CD4-positive, alpha-beta T cell treated with Interleukin-4 for 4 hours (primary cell): Measurements from ENCODE around the gene RAB35.

ENCODE experiments used
- DNase-seq: peaks from one replicate; pipeline ENCODE4 v3.0.0-alpha.2; 2020

The RAB35 gene

DNA sequence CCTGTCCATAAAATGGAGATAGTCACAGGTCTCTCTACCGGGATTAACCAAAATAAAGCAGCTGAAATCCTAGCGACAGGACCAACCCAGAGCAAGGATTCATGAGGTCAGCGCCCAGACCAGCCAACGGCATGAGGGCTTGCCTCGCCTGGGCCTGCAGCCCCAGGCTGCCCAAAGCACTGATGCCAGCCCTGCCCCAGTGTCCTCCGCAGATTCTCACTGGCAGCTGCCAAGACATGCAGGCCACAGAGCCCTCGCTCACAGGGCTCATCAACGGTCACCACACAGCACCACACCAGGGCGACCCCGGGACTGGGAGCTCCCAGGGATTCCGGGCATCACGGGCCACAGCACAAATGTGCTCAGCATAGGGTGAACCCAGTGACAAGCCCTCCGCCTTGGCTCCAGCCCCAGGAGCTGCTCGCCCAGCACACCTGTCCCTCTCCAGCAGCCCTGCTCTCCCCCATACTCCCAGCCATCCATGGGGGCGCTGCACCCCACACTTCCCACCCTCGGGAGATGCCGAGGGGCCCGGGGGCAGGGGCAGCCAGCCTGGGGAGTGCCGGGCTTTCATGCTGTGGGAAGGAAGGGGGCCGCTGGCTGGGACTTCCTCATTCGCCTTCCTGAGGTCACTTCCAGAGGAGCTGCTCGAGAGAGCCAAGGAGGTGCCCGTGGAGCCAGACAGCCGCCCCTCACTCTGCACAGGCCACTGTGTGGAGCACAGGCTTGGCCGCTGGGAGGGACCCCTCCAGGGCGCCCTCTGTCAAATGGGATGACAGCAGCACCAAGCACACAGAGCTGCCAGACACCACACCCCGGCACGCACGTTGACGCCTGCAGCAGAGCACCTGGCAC is 14.1 kb downstream of the RAB35 start:
- DNase-seq = no peak

DNA sequence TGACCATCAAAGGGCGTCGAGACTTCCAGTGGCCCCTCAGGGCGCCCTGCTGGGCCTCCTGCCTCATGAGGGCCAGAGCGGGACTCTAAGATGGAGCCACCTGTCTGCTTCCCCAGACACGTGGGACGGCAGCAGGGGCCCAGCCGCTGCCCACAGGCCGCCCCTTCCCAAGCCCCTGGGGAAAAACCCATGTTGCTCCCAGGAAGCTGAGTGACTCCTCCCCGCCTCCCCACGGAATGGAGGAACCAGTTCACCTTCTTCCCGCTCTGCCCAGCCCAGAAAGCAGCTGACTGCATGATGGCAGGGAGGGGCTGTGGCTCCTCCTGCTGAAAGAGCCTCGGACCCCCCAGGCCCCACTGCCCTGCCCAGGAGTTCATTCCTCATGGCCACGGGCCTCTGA is 14.9 kb downstream of the RAB35 start:
- DNase-seq = no peak

DNA sequence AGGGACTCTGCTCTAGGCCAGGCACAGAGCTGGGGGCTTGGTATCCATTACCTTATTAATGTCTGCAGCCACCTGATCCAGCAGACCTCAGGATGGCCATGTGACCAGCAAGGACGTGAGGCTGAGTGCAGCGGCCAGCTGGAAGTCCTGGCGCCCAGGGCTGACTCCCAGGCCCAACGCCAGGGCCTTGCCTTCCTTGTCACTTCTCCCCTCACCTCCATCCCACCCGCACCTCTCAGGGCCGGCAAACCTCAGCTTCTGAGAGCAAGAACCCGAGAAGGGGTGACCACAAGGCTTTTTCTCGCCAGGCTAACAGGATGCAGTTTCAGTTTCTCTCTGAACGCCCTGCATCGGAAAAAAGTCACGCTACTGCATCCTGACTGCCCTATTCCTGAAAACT is 15.4 kb downstream of the RAB35 start:
- DNase-seq = no peak

DNA sequence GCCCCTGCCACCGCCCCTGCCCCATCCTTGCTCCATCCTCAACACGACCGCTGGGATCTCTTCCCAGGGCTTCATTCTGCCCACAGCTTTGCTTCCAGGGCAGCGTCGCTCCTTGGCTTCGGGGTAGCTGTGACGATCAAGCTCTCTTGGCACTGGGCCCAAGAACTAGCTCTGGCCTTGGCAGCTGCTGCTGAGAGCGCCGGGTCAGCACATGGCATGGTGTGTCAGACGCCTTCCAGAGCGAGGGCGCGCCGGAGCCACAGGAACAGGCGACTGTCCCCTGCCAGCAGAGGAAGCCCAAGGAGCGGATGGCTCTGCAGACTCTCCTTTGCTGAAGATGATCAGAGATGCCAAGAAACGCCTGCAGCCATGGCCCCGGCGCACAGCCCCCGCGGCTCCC is 15.9 kb downstream of the RAB35 start:
- no peak for DNase-seq

DNA sequence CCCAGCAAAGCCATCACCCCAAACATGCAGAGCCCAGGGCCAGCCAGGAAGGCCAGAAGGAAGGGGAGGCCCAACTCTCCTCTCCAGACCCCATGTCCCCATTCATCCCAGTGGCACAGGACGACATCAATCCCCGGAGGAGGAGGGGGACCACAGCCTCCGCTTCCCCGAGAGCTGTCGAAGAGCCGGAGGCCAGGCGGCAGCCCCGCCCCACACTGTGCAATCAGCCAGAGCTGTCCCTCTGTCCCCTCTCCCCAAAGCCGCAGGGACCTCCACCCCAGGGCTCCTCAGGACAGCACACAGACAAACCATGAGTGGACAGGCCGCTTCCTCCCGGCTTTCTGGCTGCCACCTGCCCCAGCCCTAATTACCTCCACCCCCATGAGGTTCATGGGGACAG is 16.8 kb downstream of the RAB35 start:
- no peak for DNase-seq

DNA sequence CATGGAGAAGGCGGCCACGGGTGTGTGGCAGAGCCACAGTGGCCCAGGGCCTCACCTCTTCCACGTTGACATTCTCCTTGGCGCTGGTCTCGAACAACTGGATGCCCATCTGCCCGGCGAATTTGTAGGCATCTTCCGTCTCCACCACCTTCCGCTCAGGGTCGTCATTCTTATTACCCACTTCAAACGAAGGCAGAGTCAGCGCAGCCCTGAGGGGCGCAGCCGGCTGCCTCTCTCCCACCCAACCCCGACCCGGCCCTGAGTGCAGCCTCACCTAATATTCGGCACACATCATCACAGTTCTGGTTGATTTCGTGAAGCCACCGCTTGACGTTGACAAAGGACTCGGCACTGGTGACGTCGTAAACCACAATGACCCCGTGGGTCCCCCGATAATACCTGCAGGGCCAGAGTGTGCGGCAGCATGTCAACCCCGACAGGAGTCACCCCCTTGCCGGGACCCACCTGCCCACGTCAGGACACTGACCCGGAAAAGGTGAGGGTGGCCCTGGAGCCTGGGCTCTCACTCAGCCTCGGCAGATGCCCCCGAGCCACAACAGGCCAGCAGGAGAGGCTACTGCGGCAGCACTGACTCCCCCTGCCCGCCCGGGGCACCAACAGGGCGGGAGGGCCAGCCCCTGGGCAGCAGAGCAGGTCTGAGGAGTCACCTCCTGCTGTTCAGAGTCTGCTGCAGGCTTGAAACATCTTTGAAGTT is 17.6 kb downstream of the RAB35 start:
- DNase-seq = no peak

DNA sequence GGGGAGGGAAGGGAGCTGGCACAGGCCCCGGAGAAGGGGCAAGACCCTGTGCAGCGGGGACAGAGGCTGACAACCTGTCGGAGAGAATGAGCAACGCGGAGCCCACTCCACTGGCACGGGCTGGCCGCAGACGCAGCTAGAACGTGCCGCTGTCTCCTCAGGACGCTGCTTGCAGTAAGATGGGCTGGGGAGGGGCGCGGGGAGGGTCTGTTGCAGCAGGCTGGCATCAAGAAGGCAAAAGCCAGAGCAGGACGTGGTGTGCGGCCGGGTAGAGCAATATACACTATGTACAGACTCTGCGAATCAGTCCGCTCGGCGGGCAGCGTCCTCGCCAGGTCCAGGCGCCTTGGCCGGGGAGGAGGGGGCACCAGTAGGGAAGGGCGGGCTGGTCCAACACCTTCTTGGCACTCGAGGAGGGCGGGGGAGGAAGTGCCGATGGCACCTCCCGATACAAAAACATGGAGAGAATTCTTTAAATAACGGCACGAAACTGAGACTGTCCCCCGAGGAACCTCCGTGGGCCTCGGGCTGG is 19.8 kb downstream of the RAB35 start:
- no peak for DNase-seq

DNA sequence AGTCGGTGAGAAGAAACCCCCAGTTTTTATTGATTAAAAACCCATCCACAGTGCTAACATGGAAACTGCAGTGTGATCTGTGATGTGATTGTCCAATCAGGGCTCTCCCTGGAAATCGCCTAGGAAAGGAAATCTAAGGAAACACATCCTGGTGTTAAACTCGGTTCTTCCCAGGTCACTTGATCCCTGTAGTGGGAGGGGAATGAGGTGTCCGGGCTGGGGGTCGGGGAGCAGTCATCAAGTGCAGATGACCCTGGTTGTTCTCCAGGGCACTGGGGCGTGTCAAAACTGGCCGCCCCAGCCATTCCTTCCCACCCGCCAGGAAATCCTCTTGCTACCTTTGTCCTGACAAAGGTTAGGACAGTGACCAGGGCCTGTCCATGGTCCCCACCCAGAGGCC is 20.8 kb downstream of the RAB35 start:
- DNase-seq = no peak

DNA sequence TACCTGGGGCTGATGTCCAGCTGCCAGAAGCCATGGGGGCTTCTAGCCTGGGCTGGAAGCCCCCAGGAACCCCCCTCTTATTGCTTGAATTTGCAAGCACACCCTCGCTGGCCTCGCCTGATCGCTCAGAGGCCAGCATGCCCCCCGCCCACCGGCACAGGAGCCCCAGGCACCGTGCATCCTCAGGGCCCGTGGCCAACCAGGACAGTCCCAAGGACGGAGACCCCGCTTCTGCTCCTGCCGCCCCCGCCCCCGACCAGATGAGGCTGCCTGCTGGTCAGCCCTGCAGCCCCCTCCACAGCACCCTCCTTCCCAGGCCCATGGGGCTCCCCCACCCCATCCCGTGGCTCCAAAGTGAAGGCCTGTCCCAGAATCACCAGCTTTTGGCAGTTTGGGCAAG is 21.2 kb downstream of the RAB35 start:
- no peak for DNase-seq

DNA sequence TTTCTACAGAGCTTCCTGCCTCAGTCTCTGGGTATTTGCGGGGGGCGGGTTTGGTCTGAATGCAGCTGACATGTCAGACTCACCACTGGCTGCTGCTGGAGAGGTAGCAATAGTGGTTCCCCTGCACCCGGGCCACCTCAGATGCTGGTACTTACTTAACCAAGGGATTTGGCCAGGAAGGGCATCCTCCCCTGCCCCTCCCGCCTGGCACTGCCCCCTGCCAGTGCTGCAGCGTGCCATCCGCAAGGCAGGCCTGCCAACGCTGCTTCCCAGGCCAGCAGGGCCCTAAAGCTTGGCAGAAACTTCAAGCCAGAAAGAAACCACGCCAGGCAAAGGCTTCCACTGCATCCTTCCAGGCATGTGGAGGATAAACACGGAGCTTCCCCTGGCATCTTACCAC is 22.1 kb downstream of the RAB35 start:
- no peak for DNase-seq

DNA sequence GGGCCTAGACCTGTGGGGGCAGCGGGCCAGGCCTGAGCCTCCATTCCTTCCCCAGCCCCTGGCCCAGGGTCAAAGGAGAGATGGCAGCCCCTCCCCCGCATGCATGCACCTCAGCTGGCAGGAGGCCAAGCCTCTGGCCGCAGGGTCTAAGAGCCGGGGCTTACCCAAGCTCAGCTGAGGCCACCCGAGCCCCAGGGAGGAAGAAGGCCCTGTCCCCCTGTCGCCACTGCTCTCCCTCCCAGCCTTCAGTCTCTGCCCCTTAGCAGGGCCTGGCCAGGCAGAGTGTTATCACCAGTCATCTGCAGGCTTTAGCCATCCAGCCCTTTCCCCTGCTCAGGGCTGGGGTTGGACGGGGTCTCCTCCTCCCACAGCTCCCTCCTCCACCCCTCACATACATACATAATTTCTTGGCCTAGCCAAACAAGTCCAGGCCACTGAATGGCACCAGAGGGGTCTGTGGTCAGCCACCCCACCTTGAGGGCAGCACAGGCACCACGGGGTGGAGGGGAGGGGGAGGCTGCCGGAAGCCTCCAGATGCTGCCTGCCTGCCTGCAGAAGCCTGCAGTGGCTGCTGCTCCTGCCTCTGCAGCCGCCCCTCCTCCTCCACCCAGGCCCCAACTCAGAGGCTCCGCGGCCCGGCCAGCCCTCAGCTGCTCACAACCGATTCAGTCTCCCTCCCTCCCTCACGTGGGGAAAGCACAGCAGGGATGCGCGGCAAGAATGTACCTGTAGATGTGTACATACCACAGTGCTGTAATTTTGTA is 22.8 kb downstream of the RAB35 start:
- no peak for DNase-seq

DNA sequence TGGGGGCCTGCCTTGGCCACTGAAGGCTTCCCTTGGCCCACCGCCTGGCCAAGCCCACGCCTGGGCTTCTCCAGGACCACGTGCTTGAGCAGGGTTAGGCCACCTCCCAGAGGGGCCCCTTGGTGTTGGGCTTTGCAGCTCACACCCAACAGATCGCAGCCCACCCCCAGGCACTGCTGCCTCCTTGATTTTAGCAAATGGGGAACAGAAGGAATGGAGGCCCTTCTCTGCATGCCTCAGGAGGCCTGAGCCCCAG is 23.3 kb downstream of the RAB35 start:
- DNase-seq = no peak

DNA sequence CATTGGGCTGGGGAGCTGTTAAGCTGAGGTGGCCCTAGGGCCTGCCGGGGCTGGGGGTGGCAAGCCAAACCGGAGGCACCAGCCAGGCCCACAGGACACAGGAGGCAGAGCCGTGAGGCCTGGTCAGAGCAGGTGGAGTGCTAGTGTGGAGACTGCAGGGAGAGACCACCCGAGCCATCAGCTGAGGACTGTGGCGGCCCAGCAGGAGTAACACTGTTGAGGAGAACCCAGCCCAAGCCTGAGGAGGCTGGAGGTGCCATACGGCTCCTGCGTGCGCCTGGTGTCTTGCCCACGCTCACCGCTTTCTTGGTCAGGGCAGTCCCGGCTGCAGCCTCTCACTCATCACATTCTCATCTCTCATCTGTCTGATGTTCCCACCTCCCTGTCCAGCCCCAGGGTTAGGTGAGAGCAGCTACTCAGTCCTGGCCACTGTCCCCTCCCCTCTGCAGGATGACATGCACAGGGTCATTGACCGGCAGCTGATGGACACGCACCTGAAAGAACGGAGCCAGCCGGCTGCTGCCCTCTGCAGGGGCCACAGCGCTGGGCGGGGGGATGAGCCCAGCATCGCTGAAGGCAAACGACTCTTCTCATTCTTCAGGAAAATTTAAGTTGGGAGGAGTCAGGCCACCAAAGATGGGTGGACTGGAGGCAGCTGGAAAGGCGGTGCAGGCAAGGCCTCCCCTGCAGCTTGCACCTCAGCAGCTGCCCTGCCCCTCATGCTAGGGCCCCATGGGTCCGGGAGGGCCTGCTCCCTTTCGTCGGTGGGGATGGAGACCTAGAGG is 23.8 kb downstream of the RAB35 start:
- DNase-seq = no peak

DNA sequence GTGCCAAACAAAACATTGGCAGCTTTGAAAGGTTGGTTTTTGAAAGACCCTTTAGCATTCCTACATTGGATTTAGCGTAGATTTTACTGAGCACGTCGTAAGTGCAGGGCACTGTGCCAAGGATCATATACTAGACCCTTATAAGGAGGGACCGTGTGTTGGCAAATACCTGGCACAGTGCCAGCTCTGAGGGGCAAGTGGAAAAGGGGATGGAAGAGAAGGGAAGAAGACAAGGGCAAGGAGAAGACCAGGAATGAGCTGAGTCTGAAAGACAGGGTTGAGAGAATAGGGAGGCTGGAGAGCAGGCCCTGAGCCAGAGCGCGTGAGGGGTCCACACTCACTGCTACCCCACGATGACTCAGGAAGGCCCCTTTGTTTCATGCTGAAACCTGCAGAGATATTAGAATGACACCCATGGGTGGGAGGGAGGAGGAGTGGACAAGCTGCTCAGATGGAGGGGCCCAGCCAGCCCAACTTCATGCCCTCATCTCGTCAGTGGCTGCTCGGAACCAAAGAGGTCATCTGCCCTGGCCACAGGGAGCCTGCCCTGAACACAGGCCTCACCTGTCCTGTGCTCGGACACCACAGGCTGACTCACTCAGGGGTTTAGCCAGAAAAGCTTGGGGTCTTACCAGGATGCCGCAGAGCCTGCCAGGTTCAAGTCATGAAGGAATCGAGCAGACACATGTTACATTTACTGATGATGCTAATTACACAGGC is 25.0 kb downstream of the RAB35 start:
- no peak for DNase-seq

DNA sequence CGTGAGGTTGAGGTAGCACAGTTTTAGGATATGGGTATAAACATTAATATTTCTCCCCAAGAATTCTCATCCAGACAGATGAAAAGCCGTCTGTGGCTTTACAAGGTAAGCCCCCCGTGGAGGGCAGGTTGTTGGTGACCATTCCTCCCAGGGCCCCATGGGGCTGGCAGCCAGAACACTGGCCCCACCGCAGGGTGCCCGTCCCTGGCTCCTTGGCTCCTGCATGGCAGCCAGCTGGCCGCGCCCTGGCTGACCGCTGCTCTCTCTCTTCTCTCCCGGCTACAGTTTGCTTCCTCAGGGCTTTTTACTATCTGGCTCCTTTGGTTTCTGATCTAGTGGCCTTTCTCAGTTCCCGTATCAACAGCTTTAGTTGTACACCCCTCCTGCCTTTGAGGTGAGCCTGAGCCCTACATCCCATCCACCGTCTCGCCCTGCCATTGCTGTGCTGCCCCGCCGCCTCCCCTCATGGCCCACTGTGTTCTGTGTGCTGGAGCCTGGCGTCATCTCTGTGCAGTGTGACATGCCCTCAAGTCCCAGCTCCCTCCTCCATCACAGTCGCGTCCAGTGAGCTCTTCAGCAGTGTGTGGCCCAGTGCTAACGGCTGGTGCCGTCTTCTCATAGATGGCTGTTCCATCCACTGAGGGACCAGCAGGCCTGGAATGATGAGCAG is 25.8 kb downstream of the RAB35 start:
- DNase-seq = no peak

DNA sequence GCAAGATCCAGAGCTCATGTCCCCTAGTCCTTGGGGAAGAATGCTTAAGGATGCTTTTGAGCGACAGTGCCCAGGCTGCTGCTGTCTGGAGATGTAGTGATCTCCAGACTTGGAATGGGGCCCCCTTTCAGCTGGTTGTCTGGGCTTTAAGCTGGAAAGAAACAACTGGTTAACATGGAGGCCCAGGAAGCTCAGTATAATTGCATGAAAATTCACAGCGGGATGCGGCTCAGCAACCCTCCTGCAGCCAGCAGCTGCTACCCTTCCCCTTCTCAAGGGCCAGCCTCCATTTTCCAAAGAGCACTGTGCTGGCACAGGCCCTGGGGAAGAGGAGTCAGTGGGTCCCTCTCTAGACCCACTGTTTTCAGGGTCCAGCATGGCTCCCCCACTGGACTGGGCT is 26.3 kb downstream of the RAB35 start:
- DNase-seq = no peak

DNA sequence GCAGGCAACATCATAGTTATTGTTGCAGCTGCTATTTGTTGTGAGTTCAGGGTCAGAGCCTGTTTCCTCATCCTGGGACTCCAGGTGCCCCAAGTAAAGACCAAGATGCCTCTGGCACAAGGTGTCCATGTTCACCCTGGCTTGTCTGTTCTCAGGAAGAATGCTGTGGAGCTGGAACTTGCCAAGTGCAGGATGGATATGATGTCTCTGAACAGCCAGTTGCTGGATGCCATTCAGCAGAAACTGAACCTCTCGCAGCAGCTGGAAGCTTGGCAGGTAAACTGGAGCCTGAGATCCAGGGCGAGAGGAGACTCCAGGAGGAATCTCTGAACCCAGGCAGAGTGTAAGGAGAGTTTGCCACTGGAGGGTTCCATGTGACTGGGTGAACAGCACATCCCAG is 26.8 kb downstream of the RAB35 start:
- DNase-seq = no peak

DNA sequence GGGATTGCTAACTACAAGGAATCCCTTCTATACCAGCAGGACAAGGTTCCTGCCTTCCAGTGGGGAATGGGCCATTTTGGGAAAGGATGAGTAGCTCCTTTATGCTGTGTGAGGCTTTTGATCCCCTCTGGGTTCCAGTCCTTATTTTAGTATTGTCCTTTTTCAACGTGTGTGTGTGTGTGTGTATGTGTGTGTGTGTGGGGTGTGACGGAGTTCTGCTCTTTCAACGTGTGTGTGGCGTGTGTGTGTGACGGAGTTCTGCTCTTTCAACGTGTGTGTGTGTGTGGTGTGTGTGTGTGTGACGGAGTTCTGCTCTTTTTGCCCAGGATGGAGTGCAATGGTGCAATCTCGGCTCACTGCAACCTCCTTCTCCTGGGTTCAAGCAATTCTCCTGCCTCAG is 27.4 kb downstream of the RAB35 start:
- no peak for DNase-seq

DNA sequence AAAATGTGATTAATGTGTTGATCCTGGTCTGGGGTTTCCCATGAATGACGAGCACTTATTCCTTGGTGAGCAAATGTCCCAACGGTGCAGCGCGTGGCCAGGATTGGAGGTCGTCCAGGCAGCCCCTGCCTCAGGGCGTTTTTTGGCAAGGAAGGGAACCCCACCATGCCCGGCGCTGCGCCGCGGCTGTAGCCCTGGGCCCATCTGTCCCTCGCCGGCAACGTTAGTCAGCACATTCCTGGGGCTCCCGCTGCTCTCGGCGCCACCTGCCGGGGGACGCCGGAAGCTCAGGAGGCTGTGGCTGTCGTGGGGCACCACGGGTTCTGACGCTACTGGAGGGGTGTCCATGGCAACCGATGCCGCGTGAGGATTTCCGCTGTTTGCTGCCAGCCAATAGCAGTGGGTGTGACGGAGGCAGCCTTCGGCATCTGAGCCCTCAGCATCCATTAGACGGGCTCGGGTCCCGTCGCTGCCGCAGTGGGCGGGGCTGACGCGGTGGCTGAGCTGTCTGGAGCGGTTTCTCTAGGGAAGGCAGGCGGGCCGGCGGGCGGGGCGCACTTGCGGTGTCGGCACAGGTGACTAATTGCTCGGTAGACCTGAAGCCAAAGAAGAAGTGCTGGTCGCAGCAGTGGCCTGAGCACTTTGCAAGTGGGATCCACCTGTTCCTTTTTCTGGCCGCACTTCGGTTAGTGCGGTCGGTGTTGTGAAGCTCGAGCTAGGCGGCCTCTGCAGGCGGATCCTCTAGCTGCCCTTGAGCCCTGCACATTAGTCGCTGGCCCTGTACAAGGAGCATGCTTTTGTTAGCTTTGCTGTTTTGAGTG is 29.5 kb downstream of the RAB35 start:
- peak; percentile 100 for DNase-seq

DNA sequence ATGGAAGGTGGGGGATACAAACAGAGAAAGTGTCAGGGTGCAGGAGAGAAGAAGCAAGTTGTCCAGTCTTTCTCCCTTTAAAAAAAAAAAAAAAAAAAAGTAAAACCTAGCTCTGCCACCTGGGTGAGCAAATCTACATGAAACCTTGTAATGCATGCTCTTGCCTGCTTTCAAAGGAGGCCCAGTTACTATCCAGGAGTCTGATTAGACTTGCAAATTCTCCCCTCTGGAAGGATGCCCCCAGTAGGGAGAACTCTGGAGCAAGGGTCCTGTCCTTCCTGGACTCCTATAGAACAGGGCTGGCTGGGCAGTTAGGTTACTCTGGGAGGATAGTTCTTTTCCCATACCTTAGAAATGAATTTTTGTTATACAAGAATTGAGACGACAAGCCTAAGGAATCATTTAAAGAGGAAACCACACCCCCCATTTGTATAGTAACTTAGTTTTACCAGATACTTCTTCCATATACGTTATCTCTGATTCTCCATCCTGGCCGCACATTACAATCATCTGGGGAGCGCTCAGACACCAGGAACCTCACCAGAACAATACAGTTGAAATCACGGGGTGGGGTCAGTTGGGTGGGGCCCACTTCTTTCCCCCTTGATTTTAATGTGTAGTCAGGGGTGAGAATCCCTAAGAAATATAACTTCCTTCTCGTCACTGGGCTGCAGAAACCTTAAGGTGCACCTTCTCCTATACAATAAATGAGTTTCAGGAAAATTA is 30.5 kb downstream of the RAB35 start:
- DNase-seq = no peak
